Fibroblast of lung (primary cell): ENCODE data around the gene PRCD. TPM values are rescaled to one million over a fixed set of nuclear protein-coding genes. Genes with fewer than 3 reads are reported as not detected.
A peak's percentile ranks its signal among the peaks of the same experiment; 100 is the strongest.

ENCODE experiments used
- DNase-seq, 2 donors: peaks; one replicate each; pipeline versions ENCODE4 v3.0.0 to v3.0.0-alpha.2; 2010; ENCODE audit warnings: low read depth in 2 of 2
- H2AFZ ChIP-seq: 2 replicates; pipeline ENCODE4 v1.5.1; 2012; ENCODE audit warnings: low read length, control low read depth, inconsistent platforms
- H3K27ac ChIP-seq: 2 replicates; pipeline ENCODE4 v1.5.1; 2011; ENCODE audit warnings: low read length, control low read depth; ENCODE audit not compliant: insufficient read depth
- H3K27me3 ChIP-seq: 2 replicates; pipeline ENCODE4 v1.5.1; 2011; ENCODE audit warnings: mild to moderate bottlenecking, low read length; ENCODE audit not compliant: control insufficient read depth, insufficient read depth
- H3K36me3 ChIP-seq: 2 replicates; pipeline ENCODE4 v1.5.1; 2011; ENCODE audit warnings: low read length; ENCODE audit not compliant: control insufficient read depth, insufficient read depth
- H3K4me1 ChIP-seq: 2 replicates; pipeline ENCODE4 v1.5.1; 2011; ENCODE audit warnings: low read length; ENCODE audit not compliant: control insufficient read depth, insufficient read depth; ENCODE audit errors: extremely low read depth
- H3K4me2 ChIP-seq: 2 replicates; pipeline ENCODE4 v1.5.1; 2011; ENCODE audit warnings: low read length, control low read depth; ENCODE audit not compliant: insufficient read depth; ENCODE audit errors: extremely low read depth
- H3K4me3 ChIP-seq, 4 experiments: fragments of 200-600 bp in 1 of 4; sonication (generic) in 1 of 4; replicated peaks in 1 of 4; 2 replicates each; pipeline ENCODE4 v1.5.1; 2011 to 2016; ENCODE audit warnings: low read length in 4 of 4, low read depth in 3 of 4, mild to moderate bottlenecking in 3 of 4, control low read depth in 2 of 4, inconsistent platforms in 1 of 4, mixed read lengths in 1 of 4; ENCODE audit not compliant: insufficient read depth in 1 of 4; ENCODE audit errors: control extremely low read depth in 1 of 4
- H3K79me2 ChIP-seq: 2 replicates; pipeline ENCODE4 v1.5.1; 2012; ENCODE audit warnings: mild to moderate bottlenecking, low read length, inconsistent platforms; ENCODE audit not compliant: control insufficient read depth, insufficient read depth
- H3K9ac ChIP-seq: 2 replicates; pipeline ENCODE4 v1.5.1; 2011; ENCODE audit warnings: mild to moderate bottlenecking, low read length, control low read depth; ENCODE audit not compliant: insufficient read depth
- H3K9me3 ChIP-seq: 2 replicates; pipeline ENCODE4 v1.5.1; 2012; ENCODE audit warnings: low read depth, low read length; ENCODE audit not compliant: control insufficient read depth, insufficient read depth
- H4K20me1 ChIP-seq: 2 replicates; pipeline ENCODE4 v1.5.1; 2011; ENCODE audit warnings: low read length; ENCODE audit not compliant: control insufficient read depth, insufficient read depth; ENCODE audit errors: extremely low read depth
- EZH2 ChIP-seq: IDR thresholded peaks from 2 replicates; pipeline ENCODE4 v1.5.1; 2012; ENCODE audit warnings: low read length, control low read depth, mild to moderate bottlenecking; ENCODE audit errors: missing control alignments
- polyA minus RNA-seq: library from RNA; depleted of rRNA, polyadenylated mRNA; stranded (reverse); fragments of >200 nt; gene quantifications from 2 replicates; pipeline ENCODE4 v1.2.3, GENCODE V29; 2011; ENCODE audit warnings: low replicate concordance
- polyA plus RNA-seq, 2 donors: library from polyadenylated mRNA; depleted of rRNA in 1 of 2; stranded (reverse) in 1 of 2; unstranded in 1 of 2; fragments of >200 nt; gene quantifications; 2 replicates each; pipeline ENCODE4 v1.2.1, GENCODE V29; 2011 to 2012; ENCODE audit warnings: missing spikeins in 1 of 2
- total RNA-seq: library from RNA; depleted of rRNA; stranded (reverse); fragments of >200 nt; gene quantifications from 2 replicates; pipeline ENCODE4 v1.2.1, GENCODE V29; 2014
- TF ChIP-seq, protein P1 (sequence below), 2 donors: IDR thresholded peaks in 1 of 2; conservative IDR thresholded peaks in 1 of 2; 1 replicate in 1 of 2; 2 replicates in 1 of 2; pipeline ENCODE4 v1.5.1; 2011 to 2012; ENCODE audit warnings: low read length in 2 of 2, control low read depth in 1 of 2, inconsistent platforms in 1 of 2, low read depth in 1 of 2, mild to moderate bottlenecking in 1 of 2

Gene PRCD, protein sequence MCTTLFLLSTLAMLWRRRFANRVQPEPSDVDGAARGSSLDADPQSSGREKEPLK
- 4.1 and 4.3 TPM in 2 replicates for total RNA-seq
- polyA plus RNA-seq, result 0.72 and 0.89 TPM in 2 replicates
- 1.1 and 2.0 TPM in 2 replicates for polyA plus RNA-seq (2012)
- not detected in 2 replicates for polyA minus RNA-seq

DNA sequence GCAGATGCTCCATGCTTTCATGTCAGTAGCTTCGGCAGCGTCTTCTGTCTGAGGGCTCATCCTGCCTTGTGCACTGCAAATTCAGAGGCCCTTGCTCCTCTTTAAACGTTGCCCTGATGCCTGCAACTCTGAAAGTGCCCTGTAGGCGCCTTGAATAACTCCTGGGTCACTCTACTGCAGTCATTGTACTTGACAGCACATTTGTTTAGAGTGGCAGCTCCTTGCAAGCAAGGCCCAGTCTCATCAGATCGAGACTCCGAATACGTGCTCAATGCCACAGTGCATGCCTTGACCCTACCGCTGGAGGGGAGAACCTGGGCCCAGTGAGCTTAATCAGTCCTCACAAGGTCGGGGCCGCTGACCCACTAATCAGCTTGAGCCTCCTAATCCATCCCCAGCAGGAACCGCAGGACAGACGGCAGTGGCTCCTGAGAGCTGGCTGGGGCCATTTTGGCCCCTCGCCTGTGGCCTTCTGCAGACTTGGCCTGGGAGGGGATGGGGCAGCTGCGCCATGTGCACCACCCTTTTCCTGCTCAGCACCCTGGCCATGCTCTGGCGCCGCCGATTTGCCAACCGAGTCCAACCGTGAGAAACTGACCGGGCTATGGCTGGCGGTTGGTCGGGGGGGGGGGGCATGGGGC lies at the start of gene PRCD:
Gene PRCD, plus strand, starts transcription at position 414 of the 641 bp plus-strand sequence. Its CDS starts 98 bp downstream, at position 512.
- peak within 1 kb of the TSS; percentile 84 for H2AFZ ChIP-seq

DNA sequence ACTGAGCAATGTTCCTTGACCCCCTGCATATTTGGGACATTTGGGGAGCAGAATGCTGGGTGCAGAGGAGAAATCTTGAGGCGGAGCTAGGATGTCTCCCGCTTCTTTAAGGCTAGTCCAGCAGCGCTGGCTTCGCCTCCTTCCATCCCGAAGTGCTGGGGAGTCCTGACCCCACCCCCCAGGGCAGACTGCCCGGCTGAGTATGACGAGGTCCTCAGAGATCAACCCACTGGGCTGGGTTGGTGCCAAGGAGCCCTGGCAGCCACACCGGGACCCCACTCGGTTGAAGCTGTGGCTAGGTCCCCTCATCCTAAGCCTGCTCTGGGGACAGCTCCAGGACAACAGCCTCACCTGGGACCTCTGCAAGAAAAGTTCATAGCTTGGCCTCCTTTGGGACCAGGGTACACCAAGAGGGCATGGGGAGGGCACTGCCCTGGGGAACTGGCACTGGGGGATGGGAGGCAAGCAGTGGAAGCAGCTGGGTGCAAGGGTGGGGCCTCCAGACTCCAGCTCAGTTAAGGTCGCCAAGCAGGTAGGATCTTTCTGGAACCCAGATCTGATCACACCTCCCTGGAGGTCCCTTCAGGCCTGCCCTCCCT lies 49.6 kb upstream of the PRCD start:
- H3K27me3 ChIP-seq, result no peaks in the 10 kb centered on the region
- DNase-seq, result no peak

More for the DNA sequence above, at the start of gene PRCD:
- no peaks in the 10 kb centered on the region for H3K27me3 ChIP-seq
- H4K20me1 ChIP-seq, result no peaks in the 10 kb centered on the region
- TF ChIP-seq EZH2, result no peak
- TF ChIP-seq, protein P1, sequence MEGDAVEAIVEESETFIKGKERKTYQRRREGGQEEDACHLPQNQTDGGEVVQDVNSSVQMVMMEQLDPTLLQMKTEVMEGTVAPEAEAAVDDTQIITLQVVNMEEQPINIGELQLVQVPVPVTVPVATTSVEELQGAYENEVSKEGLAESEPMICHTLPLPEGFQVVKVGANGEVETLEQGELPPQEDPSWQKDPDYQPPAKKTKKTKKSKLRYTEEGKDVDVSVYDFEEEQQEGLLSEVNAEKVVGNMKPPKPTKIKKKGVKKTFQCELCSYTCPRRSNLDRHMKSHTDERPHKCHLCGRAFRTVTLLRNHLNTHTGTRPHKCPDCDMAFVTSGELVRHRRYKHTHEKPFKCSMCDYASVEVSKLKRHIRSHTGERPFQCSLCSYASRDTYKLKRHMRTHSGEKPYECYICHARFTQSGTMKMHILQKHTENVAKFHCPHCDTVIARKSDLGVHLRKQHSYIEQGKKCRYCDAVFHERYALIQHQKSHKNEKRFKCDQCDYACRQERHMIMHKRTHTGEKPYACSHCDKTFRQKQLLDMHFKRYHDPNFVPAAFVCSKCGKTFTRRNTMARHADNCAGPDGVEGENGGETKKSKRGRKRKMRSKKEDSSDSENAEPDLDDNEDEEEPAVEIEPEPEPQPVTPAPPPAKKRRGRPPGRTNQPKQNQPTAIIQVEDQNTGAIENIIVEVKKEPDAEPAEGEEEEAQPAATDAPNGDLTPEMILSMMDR (conservative IDR thresholded peaks at IDR 0.05 in 1 of 2, IDR thresholded peaks at IDR 0.05 in 1 of 2; ENCODE audit: low read depth in 1 of 2, low read length in 2 of 2), result no peak
- H3K4me1 ChIP-seq, result peaks cover 29% of the 10 kb centered on the region
- H3K9ac ChIP-seq, result peak within 1 kb of the TSS; percentile 39
- H3K36me3 ChIP-seq, result peaks cover 2% of the 10 kb centered on the region
- peak within 1 kb of the TSS; percentile 63 for H3K27ac ChIP-seq
- no peaks in the 10 kb centered on the region for H3K79me2 ChIP-seq
- peak within 1 kb of the TSS; percentile 93 for H3K4me2 ChIP-seq
- peak within 1 kb of the TSS; percentile 1 to 41 (median 30) for H3K4me3 ChIP-seq
- H3K9me3 ChIP-seq, result no peaks in the 10 kb centered on the region
- DNase-seq, result no peak

More for the DNA sequence above, 49.6 kb upstream of the PRCD start:
- Histone ChIP-seq H3K4me2 (no peak overlapping the region), H3K4me3 (no peak overlapping the region), H4K20me1 (no peaks in the 10 kb centered on the region), H3K27ac (no peak overlapping the region), H3K9ac (no peak overlapping the region), H3K79me2 (no peaks in the 10 kb centered on the region), H3K4me1 (peaks cover 12% of the 10 kb centered on the region), H3K9me3 (no peaks in the 10 kb centered on the region), H2AFZ (no peak overlapping the region), H3K36me3 (no peaks in the 10 kb centered on the region)
- TF ChIP-seq, protein P1 (conservative IDR thresholded peaks at IDR 0.05 in 1 of 2, IDR thresholded peaks at IDR 0.05 in 1 of 2; ENCODE audit: low read depth in 1 of 2, low read length in 2 of 2), result no peak
- TF ChIP-seq EZH2, result no peak
